ENCODE results near the gene KRTAP4-6. TPM values are rescaled to one million over a fixed set of nuclear protein-coding genes. Genes with fewer than 3 reads are reported as not detected.
A peak's percentile ranks its signal among the peaks of the same experiment; 100 is the strongest.
"Not testable (repeated sequence)": the region's sequence is repeated elsewhere in the genome, so short reads cannot be mapped to it uniquely, and the experiment has no call there.

KRTAP4-6 gene
- total RNA-seq, 1 experiment from 2014 or later = not detected

GRCh38 chr17:41107941-41108450 is 32.3 kb downstream of the KRTAP4-6 start:
- peak; percentile 55 for DNase-seq (ENCODE audit: low read depth)

GRCh38 chr17:41105347-41105746 is 35.0 kb downstream of the KRTAP4-6 start, which contains the start of gene KRTAP4-9:
KRTAP4-9 (plus strand) TSS chr17:41105389; CDS start chr17:41105389, 0 bp downstream.
- not testable (repeated sequence) for DNase-seq (ENCODE audit: low read depth)

GRCh38 chr17:41104386-41105038 is 35.8 kb downstream of the KRTAP4-6 start:
- DNase-seq (ENCODE audit: low read depth) = not testable (repeated sequence)

- no peak for DNase-seq (ENCODE audit: low read depth)
Observed at GRCh38 chr17:41103896-41104295, 36.4 kb downstream of the KRTAP4-6 start.

GRCh38 chr17:41101586-41102259 is 38.6 kb downstream of the KRTAP4-6 start, which contains the start of gene KRTAP4-16:
KRTAP4-16 (minus strand) TSS chr17:41102209; CDS start chr17:41102209, 0 bp downstream.
- peak; percentile 80 for DNase-seq (ENCODE audit: low read depth)

- DNase-seq (ENCODE audit: low read depth) = peak; percentile 87
Observed at GRCh38 chr17:41099682-41100480, 40.5 kb downstream of the KRTAP4-6 start.

GRCh38 chr17:41098481-41098880 is 41.9 kb downstream of the KRTAP4-6 start:
- DNase-seq (ENCODE audit: low read depth) = peak; percentile 32

- no peak for DNase-seq (ENCODE audit: low read depth)
Observed at GRCh38 chr17:41098042-41098441, 42.3 kb downstream of the KRTAP4-6 start, which contains the start of gene KRTAP4-8. KRTAP4-8 (minus strand) TSS chr17:41098142; CDS start chr17:41098084, 58 bp downstream.

GRCh38 chr17:41096055-41096454 is 44.3 kb downstream of the KRTAP4-6 start:
- no peak for DNase-seq (ENCODE audit: low read depth)

Small RNAs within 50 kb of the gene (small RNA-seq; reads per million reads assigned to genes)
- gene KRTAP4-17P = not detected

Other genes with a start within 250 kb of the KRTAP4-6 start
- 0.33 TPM in 1 of 2 replicates, not detected in the other for gene KRT23, start 202.9 kb downstream of the KRTAP4-6 start, total RNA-seq (2014; rRNA removed; shearing (Covaris generic))
- gene KRT39, start 173.6 kb downstream of the KRTAP4-6 start, total RNA-seq (2014; rRNA removed; shearing (Covaris generic)) = not detected in 2 replicates
- not detected in 2 replicates for gene KRT40, start 156.2 kb downstream of the KRTAP4-6 start, total RNA-seq (2014; rRNA removed; shearing (Covaris generic))
- not detected in 2 replicates for gene KRTAP3-3, start 146.4 kb downstream of the KRTAP4-6 start, total RNA-seq (2014; rRNA removed; shearing (Covaris generic))
- not detected in 2 replicates for gene KRTAP3-2, start 140.6 kb downstream of the KRTAP4-6 start, total RNA-seq (2014; rRNA removed; shearing (Covaris generic))
- not detected in 2 replicates for gene KRTAP3-1, start 131.4 kb downstream of the KRTAP4-6 start, total RNA-seq (2014; rRNA removed; shearing (Covaris generic))
- not detected in 2 replicates for gene KRTAP1-5, start 113.3 kb downstream of the KRTAP4-6 start, total RNA-seq (2014; rRNA removed; shearing (Covaris generic))
- not detected in 2 replicates for gene KRTAP1-4, start 110.3 kb downstream of the KRTAP4-6 start, total RNA-seq (2014; rRNA removed; shearing (Covaris generic))
- gene KRTAP1-3, start 105.7 kb downstream of the KRTAP4-6 start, total RNA-seq (2014; rRNA removed; shearing (Covaris generic)) = not detected in 2 replicates
- not detected in 2 replicates for gene KRTAP1-1, start 99.1 kb downstream of the KRTAP4-6 start, total RNA-seq (2014; rRNA removed; shearing (Covaris generic))
- gene KRTAP2-1, start 93.2 kb downstream of the KRTAP4-6 start, total RNA-seq (2014; rRNA removed; shearing (Covaris generic)) = 2.0 TPM in 1 of 2 replicates, not detected in the other
- not detected in 2 replicates for gene KRTAP2-2, start 85.3 kb downstream of the KRTAP4-6 start, total RNA-seq (2014; rRNA removed; shearing (Covaris generic))
- gene KRTAP2-3, start 80.4 kb downstream of the KRTAP4-6 start, total RNA-seq (2014; rRNA removed; shearing (Covaris generic)) = 1.2 and 6.2 TPM in 2 replicates
- gene KRTAP2-4, start 74.7 kb downstream of the KRTAP4-6 start, total RNA-seq (2014; rRNA removed; shearing (Covaris generic)) = not detected in 2 replicates
- gene KRTAP4-7, start 56.4 kb downstream of the KRTAP4-6 start, total RNA-seq (2014; rRNA removed; shearing (Covaris generic)) = not detected in 2 replicates
- gene KRTAP4-8, start 42.4 kb downstream of the KRTAP4-6 start, total RNA-seq (2014; rRNA removed; shearing (Covaris generic)) = not detected in 2 replicates
- gene KRTAP4-16, start 38.3 kb downstream of the KRTAP4-6 start, total RNA-seq (2014; rRNA removed; shearing (Covaris generic)) = not detected in 2 replicates
- gene KRTAP4-9, start 35.2 kb downstream of the KRTAP4-6 start, total RNA-seq (2014; rRNA removed; shearing (Covaris generic)) = 0.29 and 0.57 TPM in 2 replicates
- gene KRTAP4-11, start 22.2 kb downstream of the KRTAP4-6 start, total RNA-seq (2014; rRNA removed; shearing (Covaris generic)) = not detected in 2 replicates
- not detected in 2 replicates for gene KRTAP4-12, start 16.4 kb downstream of the KRTAP4-6 start, total RNA-seq (2014; rRNA removed; shearing (Covaris generic))
- not detected in 2 replicates for gene KRTAP4-5, start 9.3 kb upstream of the KRTAP4-6 start, total RNA-seq (2014; rRNA removed; shearing (Covaris generic))
- gene KRTAP4-4, start 20.2 kb upstream of the KRTAP4-6 start, total RNA-seq (2014; rRNA removed; shearing (Covaris generic)) = not detected in 2 replicates
- not detected in 2 replicates for gene KRTAP4-3, start 27.7 kb upstream of the KRTAP4-6 start, total RNA-seq (2014; rRNA removed; shearing (Covaris generic))
- not detected in 2 replicates for gene KRTAP4-2, start 37.7 kb upstream of the KRTAP4-6 start, total RNA-seq (2014; rRNA removed; shearing (Covaris generic))
- not detected in 2 replicates for gene KRTAP4-1, start 44.4 kb upstream of the KRTAP4-6 start, total RNA-seq (2014; rRNA removed; shearing (Covaris generic))
- gene KRTAP9-1, start 49.3 kb upstream of the KRTAP4-6 start, total RNA-seq (2014; rRNA removed; shearing (Covaris generic)) = not detected in 2 replicates
- not detected in 2 replicates for gene KRTAP9-2, start 86.1 kb upstream of the KRTAP4-6 start, total RNA-seq (2014; rRNA removed; shearing (Covaris generic))
- gene KRTAP9-3, start 91.9 kb upstream of the KRTAP4-6 start, total RNA-seq (2014; rRNA removed; shearing (Covaris generic)) = not detected in 2 replicates
- not detected in 2 replicates for gene KRTAP9-8, start 97.5 kb upstream of the KRTAP4-6 start, total RNA-seq (2014; rRNA removed; shearing (Covaris generic))
- gene KRTAP9-4, start 109.1 kb upstream of the KRTAP4-6 start, total RNA-seq (2014; rRNA removed; shearing (Covaris generic)) = not detected in 2 replicates
- gene KRTAP9-9, start 114.8 kb upstream of the KRTAP4-6 start, total RNA-seq (2014; rRNA removed; shearing (Covaris generic)) = not detected in 2 replicates
- gene KRTAP9-6, start 124.8 kb upstream of the KRTAP4-6 start, total RNA-seq (2014; rRNA removed; shearing (Covaris generic)) = not detected in 2 replicates
- gene KRTAP9-7, start 135.2 kb upstream of the KRTAP4-6 start, total RNA-seq (2014; rRNA removed; shearing (Covaris generic)) = not detected in 2 replicates
- gene KRTAP29-1, start 162.3 kb upstream of the KRTAP4-6 start, total RNA-seq (2014; rRNA removed; shearing (Covaris generic)) = not detected in 2 replicates
- gene KRTAP16-1, start 168.8 kb upstream of the KRTAP4-6 start, total RNA-seq (2014; rRNA removed; shearing (Covaris generic)) = not detected in 2 replicates
- gene KRTAP17-1, start 175.2 kb upstream of the KRTAP4-6 start, total RNA-seq (2014; rRNA removed; shearing (Covaris generic)) = not detected in 2 replicates
- gene KRT33A, start 210.3 kb upstream of the KRTAP4-6 start, total RNA-seq (2014; rRNA removed; shearing (Covaris generic)) = not detected in 2 replicates
- gene KRT33B, start 229.3 kb upstream of the KRTAP4-6 start, total RNA-seq (2014; rRNA removed; shearing (Covaris generic)) = not detected in 2 replicates
- 0.80 and 1.2 TPM in 2 replicates for gene KRT34, start 241.8 kb upstream of the KRTAP4-6 start, total RNA-seq (2014; rRNA removed; shearing (Covaris generic))